Natural killer cell (primary cell): ENCODE data around the gene INSM1. TPM values are rescaled to one million over a fixed set of nuclear protein-coding genes. Genes with fewer than 3 reads are reported as not detected.

Source experiments
- ATAC-seq, 3 donors: fragments of 150-1000 bp in 2 of 3; fragments of 200-7000 bp in 1 of 3; cut with Tn5 transposase; 1 replicate in 1 of 3; 2 replicates in 2 of 3; pipeline ENCODE4 v1.10.0; 2021; ENCODE audit warnings: mild to moderate bottlenecking in 2 of 3, moderate library complexity in 2 of 3
- DNase-seq, 2 donors: peaks; one replicate each; pipeline versions ENCODE4 v3.0.0 to v3.0.0-alpha.2; 2013 to 2021; ENCODE audit warnings: mixed read lengths in 1 of 2
- H3K27ac ChIP-seq: one replicate; pipeline ENCODE4 v1.5.1; 2013; ENCODE audit warnings: mild to moderate bottlenecking, low read length
- H3K27me3 ChIP-seq: one replicate; pipeline ENCODE4 v1.6.1; 2013; ENCODE audit warnings: low read length; ENCODE audit not compliant: control insufficient read depth, insufficient read depth
- H3K36me3 ChIP-seq: one replicate; pipeline ENCODE4 v1.6.1; 2013; ENCODE audit warnings: low read length; ENCODE audit not compliant: control insufficient read depth, insufficient read depth
- H3K4me1 ChIP-seq: one replicate; pipeline ENCODE4 v1.6.1; 2013; ENCODE audit warnings: low read length; ENCODE audit not compliant: control insufficient read depth, insufficient read depth
- H3K4me3 ChIP-seq: one replicate; pipeline ENCODE4 v1.5.1; 2013; ENCODE audit warnings: low read length
- H3K9me3 ChIP-seq: one replicate; pipeline ENCODE4 v1.6.1; 2013; ENCODE audit warnings: low read length; ENCODE audit not compliant: control insufficient read depth, insufficient read depth
- H3K27ac Mint-ChIP-seq, 2 donors: one replicate each; pipeline ENCODE4 v1.8.0; 2022; ENCODE audit warnings: mild to moderate bottlenecking in 2 of 2, mixed read lengths in 2 of 2, moderate library complexity in 1 of 2
- H3K27me3 Mint-ChIP-seq, 2 donors: one replicate each; pipeline ENCODE4 v1.8.0; 2022; ENCODE audit warnings: low read depth in 2 of 2, mixed read lengths in 2 of 2
- H3K36me3 Mint-ChIP-seq: one replicate; pipeline ENCODE4 v1.8.0; 2022; ENCODE audit warnings: mixed read lengths
- H3K4me1 Mint-ChIP-seq, 2 donors: one replicate each; pipeline ENCODE4 v1.8.0; 2022; ENCODE audit warnings: mixed read lengths in 2 of 2
- H3K4me3 Mint-ChIP-seq: one replicate; pipeline ENCODE4 v1.8.0; 2022; ENCODE audit warnings: mild to moderate bottlenecking, moderate library complexity, mixed read lengths
- H3K9me3 Mint-ChIP-seq, 2 donors: one replicate each; pipeline ENCODE4 v1.8.0; 2022; ENCODE audit warnings: mixed read lengths in 2 of 2
- WGBS: methylation state at CpG from one replicate; pipeline ENCODE4 v1.1.7; 2013; ENCODE audit warnings: missing lambda C conversion rate; ENCODE audit not compliant: insufficient coverage; 5-methylcytosine and 5-hydroxymethylcytosine counted together
- intact Hi-C: fragments of 100-400 bp; cut with micrococcal nuclease; formaldehyde crosslinking; loops from one replicate; pipeline ENCODE4 v1.14.2; 2022
- total RNA-seq, 4 donors: library from RNA; stranded (reverse); fragments of 120-200 nt in 1 of 4; gene quantifications; one replicate each; pipeline versions ENCODE4 v1.2.3 to v1.2.4, GENCODE V29; 2013 to 2022
- TF ChIP-seq, protein P1 (sequence below): fragments of 200-600 bp; IDR thresholded peaks from one replicate; pipeline ENCODE4 v1.8.0; 2022; ENCODE audit warnings: antibody characterized with exemption

The INSM1 gene
- total RNA-seq, 3 donors from 2014 or later (not counting 1 experiment from before 2014, with no cell fraction given): not detected

DNA sequence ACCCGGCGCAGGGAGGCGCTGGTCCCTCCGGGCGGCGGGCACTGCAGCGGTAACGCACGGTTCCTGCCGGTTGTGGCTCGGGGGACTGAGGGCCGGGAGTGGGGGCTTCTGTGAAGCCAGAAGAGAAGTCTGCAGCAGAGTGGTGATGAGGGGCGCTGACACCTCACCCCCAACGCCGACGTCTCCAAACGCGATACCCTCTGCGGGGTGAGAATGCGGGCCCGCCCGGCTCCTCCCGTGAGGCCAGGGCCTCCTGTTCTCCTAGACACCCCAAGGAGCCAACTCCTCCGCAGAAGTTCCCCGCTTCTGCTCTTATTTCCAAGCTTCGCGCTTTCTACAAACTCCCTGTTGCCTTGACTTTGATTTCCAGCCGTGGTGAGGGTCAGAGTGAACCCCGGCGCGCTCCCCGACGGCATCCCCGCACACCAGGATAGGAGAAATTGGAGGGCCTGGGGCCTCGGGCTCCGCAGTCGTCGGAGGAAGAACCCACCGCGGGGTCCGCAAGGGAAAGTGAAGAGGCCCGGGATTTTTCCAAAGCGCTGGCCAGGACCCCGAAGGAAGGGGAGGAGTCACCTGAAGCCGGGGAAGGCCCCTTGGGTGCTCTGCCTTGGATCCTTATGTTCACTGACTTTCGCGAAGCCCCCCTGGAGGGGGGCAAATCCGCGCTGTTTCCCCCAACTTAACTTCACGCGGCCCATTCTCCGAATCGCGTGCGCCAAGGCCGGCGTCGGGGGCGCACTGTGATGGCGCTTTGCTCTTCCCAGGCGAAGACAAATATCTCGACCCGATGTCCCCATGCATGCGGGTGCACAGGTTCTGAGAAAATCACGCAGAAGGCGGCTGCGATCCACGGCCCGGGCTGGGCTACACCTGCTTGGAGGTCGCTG is 3.1 kb upstream of the INSM1 start:
- no peaks in the 10 kb centered on the region for H3K9me3 Mint-ChIP-seq
- peak overlapping the region; percentile 18 for H3K4me3 Mint-ChIP-seq
- intact Hi-C loops: loop anchor here (10.0 kb wide), 1 partner anchor 150 kb away; no protein-coding TSS in a partner anchor
- H3K27ac ChIP-seq: no peak overlapping the region
- TF ChIP-seq, protein P1, sequence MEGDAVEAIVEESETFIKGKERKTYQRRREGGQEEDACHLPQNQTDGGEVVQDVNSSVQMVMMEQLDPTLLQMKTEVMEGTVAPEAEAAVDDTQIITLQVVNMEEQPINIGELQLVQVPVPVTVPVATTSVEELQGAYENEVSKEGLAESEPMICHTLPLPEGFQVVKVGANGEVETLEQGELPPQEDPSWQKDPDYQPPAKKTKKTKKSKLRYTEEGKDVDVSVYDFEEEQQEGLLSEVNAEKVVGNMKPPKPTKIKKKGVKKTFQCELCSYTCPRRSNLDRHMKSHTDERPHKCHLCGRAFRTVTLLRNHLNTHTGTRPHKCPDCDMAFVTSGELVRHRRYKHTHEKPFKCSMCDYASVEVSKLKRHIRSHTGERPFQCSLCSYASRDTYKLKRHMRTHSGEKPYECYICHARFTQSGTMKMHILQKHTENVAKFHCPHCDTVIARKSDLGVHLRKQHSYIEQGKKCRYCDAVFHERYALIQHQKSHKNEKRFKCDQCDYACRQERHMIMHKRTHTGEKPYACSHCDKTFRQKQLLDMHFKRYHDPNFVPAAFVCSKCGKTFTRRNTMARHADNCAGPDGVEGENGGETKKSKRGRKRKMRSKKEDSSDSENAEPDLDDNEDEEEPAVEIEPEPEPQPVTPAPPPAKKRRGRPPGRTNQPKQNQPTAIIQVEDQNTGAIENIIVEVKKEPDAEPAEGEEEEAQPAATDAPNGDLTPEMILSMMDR: no peak
- H3K36me3 ChIP-seq: no peaks in the 10 kb centered on the region
- H3K4me1 ChIP-seq: peaks cover 40% of the 10 kb centered on the region
- peaks cover 44 to 48% of the 10 kb centered on the region in 2 donors for H3K4me1 Mint-ChIP-seq
- no peak overlapping the region for H3K27ac Mint-ChIP-seq
- no peaks in the 10 kb centered on the region for H3K36me3 Mint-ChIP-seq
- DNase-seq (no peak), ATAC-seq (no peak)
- whole genome bisulfite sequencing: 9% methylated on average over 70 of the region's 70 CpGs
- H3K9me3 ChIP-seq: no peaks in the 10 kb centered on the region
- H3K27me3 Mint-ChIP-seq: peaks cover 45 to 56% of the 10 kb centered on the region in 2 donors
- peaks cover 33% of the 10 kb centered on the region for H3K27me3 ChIP-seq
- no peak overlapping the region for H3K4me3 ChIP-seq

DNA sequence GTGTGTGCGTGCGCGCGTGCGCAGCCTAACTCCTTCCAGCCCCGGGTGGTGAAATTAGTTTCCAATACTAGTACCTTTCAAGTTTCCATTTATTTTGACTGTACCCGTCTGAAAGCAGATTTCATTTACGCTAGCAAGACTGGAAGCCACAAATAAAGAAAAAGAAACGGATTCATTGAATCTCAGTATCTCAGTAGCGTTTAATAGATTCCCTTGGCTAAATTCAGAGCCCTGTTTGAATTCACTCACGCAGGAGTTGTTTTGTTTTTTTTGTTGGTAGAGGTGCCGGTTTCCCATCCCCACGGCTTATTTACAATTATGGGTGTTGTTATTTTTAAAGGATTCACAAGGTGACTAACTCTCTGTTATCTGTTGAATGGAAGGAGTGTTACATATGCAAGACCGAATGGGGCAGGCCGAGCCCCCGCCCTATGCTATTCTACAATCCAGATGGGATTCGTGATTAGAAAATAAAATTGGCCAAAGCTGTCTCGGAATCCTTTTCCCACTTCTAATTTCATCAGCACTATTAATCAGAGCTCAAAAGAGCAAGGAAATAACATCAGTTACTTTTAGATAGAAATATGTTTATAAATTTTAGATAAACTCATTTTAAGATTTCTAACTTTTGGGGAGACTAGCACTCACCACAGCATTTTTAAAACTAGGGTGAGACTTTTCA is 2.3 kb upstream of the INSM1 start:
- no peaks in the 10 kb centered on the region for H3K36me3 ChIP-seq
- intact Hi-C loops: loop anchor here (10.0 kb wide), 1 partner anchor 151 kb away; no protein-coding TSS in a partner anchor

DNA sequence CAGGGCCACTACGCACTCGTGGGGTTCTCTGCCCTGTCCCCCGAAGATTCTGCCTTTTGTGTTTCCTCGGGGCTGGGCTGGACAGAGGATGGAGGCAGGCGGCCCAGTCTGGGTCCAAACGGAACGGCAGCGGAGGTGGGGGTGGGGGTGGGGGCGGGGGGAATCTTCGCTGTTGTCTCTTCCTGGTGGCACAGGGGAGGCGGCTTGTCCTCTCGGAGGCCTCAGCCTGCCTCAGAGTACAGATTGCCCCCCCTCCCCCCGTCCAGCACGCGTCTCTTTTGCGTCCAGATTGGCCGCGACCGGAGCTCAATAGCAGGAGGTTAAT is 1.4 kb upstream of the INSM1 start:
- Histone ChIP-seq H3K4me1 (peaks cover 33% of the 10 kb centered on the region), H3K36me3 (no peaks in the 10 kb centered on the region), H3K27ac (no peak overlapping the region), H3K4me3 (no peak overlapping the region), H3K9me3 (no peaks in the 10 kb centered on the region), H3K27me3 (peaks cover 39% of the 10 kb centered on the region)
- Mint-ChIP-seq H3K27me3 (peaks cover 55 to 62% of the 10 kb centered on the region in 2 donors), H3K4me1 (peaks cover 32 to 36% of the 10 kb centered on the region in 2 donors), H3K9me3 (no peaks in the 10 kb centered on the region), H3K27ac (no peak overlapping the region), H3K36me3 (no peaks in the 10 kb centered on the region), H3K4me3 (peak overlapping the region; percentile 65)
- no peak for DNase-seq
- 8% methylated on average over 15 of the region's 19 CpGs for WGBS
- intact Hi-C loops: loop anchor here (10.0 kb wide), 1 partner anchor 152 kb away; no protein-coding TSS in a partner anchor
- no peak for ATAC-seq
- TF ChIP-seq, protein P1: no peak

More for the DNA sequence above, 2.3 kb upstream of the INSM1 start:
- H3K27ac ChIP-seq: no peak overlapping the region
- TF ChIP-seq, protein P1: no peak
- Mint-ChIP-seq H3K27ac (no peak overlapping the region), H3K36me3 (no peaks in the 10 kb centered on the region), H3K9me3 (no peaks in the 10 kb centered on the region), H3K27me3 (peaks cover 53 to 60% of the 10 kb centered on the region in 2 donors), H3K4me1 (peaks cover 41 to 45% of the 10 kb centered on the region in 2 donors), H3K4me3 (peak overlapping the region; percentile 18)
- peaks cover 33% of the 10 kb centered on the region for H3K4me1 ChIP-seq
- WGBS: 14% methylated on average over 17 of the region's 18 CpGs
- DNase-seq (no peak), ATAC-seq (no peak)
- no peaks in the 10 kb centered on the region for H3K9me3 ChIP-seq
- H3K27me3 ChIP-seq: peaks cover 39% of the 10 kb centered on the region
- H3K4me3 ChIP-seq: no peak overlapping the region
